ENCODE results near the gene GALNT14. TPM values are rescaled to one million over a fixed set of nuclear protein-coding genes. Genes with fewer than 3 reads are reported as not detected.

Gene GALNT14
- total and polyA plus RNA-seq, 2 of the 8 experiments (the other 6 are each of a cell fraction or from before 2014, with no cell fraction given), result 13.0 to 13.7 TPM

DNA sequence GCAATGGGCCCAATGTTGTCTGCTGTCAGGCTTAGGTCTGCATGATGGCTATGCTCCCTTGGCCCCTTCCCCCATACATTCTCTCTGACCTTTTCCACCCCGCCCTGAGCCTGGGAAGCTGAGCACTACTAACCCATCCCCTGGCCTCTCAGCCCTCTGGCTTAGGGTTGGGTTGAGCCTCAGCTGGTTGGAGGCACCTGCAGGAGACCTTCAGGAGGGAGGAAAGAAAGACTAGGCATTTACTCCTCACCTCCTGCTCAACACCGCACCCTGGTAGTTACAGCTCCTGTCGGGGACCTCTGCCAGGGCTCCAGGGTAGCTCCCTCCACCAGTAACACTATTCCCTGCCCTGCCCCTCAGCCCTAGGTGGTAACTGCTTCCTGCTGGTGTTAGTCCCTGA, 80.5 kb downstream of the GALNT14 start (continued):
- TF ChIP-seq EP300 (IDR thresholded peaks at IDR 0.05; ENCODE audit: borderline replicate concordance in 1 of 2, low read depth in 2 of 2, low read length in 2 of 2), result no peak
- no peak for TF ChIP-seq SRF (IDR thresholded peaks at IDR 0.05; ENCODE audit: low read depth, low read length)
- TF ChIP-seq, protein P1, sequence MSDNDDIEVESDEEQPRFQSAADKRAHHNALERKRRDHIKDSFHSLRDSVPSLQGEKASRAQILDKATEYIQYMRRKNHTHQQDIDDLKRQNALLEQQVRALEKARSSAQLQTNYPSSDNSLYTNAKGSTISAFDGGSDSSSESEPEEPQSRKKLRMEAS (IDR thresholded peaks at IDR 0.05), result no peak
- no peak for TF ChIP-seq EGR1 (IDR thresholded peaks at IDR 0.05; ENCODE audit: borderline replicate concordance, low read depth, low read length)
- TF ChIP-seq BRCA1 (IDR thresholded peaks at IDR 0.05; ENCODE audit: low read depth, low read length), result no peak

Data from H1 (cell line).